ENCODE measurements around the gene DAPK3.

The DAPK3 gene

DNA sequence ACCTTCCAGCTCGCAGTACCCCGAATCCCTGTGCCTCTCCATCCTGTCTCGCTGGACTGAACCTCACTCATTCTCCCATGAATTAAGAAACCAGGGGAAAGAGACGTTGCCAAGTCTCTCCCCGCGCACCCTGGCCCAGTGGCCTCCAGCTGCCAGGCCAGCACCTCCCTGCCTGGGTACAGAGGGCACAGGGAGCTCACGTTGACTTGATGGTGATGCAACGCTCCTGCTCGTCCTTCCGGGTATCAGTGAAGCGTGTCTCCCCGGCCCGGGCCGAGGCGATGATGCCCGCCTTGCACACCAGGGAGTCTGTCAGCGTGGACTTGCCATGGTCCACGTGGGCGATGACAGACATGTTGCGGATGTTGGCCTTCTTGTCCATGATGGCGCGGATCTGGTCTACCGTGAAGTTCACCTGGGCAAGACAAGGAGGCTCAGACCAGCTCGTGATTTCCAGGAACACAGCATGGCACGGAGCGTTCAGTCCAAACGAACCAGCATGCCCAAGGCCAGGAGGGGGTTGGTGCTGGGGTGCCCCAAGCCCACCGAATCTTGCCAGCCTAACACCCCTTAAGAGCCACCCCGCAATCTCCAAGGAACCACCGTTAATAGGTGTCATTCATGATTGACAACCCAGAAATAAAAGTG is 13.2 kb upstream of the DAPK3 start:
- Histone ChIP-seq H4K8ac (ENCODE audit: low read depth, low read length) (no peak overlapping the region), H2BK12ac (ENCODE audit: low read length) (no peak overlapping the region), H3K4me3 (ENCODE audit: low read length in 2 of 2) (peak overlapping the region; percentile 98), H2BK120ac (ENCODE audit: low read depth, low read length) (no peak overlapping the region), H3K18ac (ENCODE audit: low read length) (no peak overlapping the region), H3K79me1 (ENCODE audit: low read depth, low read length) (peaks cover 34% of the 10 kb centered on the region), H3K9me3 (replicated peaks in 1 of 2; ENCODE audit: control insufficient read depth in 2 of 2, insufficient read depth in 1 of 2, low read depth in 1 of 2, low read length in 2 of 2) (no peaks in the 10 kb centered on the region), H3K9ac (ENCODE audit: low read depth, low read length, poor library complexity) (peak overlapping the region; percentile 92), H3K27me3 (ENCODE audit: control insufficient read depth in 3 of 3, insufficient read depth in 3 of 3, low read depth in 1 of 3, low read length in 3 of 3) (no peaks in the 10 kb centered on the region), H4K91ac (ENCODE audit: low read depth, low read length, poor library complexity) (no peak overlapping the region), H2AFZ (ENCODE audit: low read length) (no peak overlapping the region), H3K14ac (ENCODE audit: low read length) (no peak overlapping the region), H2BK15ac (ENCODE audit: low read length) (no peak overlapping the region), H2BK5ac (ENCODE audit: low read length) (no peak overlapping the region), H3K4ac (ENCODE audit: low read length) (no peak overlapping the region), H3K23ac (ENCODE audit: low read depth, low read length, poor library complexity) (peak overlapping the region; percentile 57), H2AK5ac (ENCODE audit: low read depth, low read length) (no peak overlapping the region), H3K4me2 (ENCODE audit: insufficient read depth, low read length, poor library complexity, severe bottlenecking) (peak overlapping the region; percentile 44), H3K27ac (replicated peaks; ENCODE audit: low read length) (no peak overlapping the region), H3K36me3 (replicated peaks in 1 of 2; ENCODE audit: control insufficient read depth in 2 of 2, insufficient read depth in 2 of 2, low read length in 2 of 2) (peaks cover 53 to 57% of the 10 kb centered on the region in 2 donors), H3K4me1 (ENCODE audit: control insufficient read depth in 2 of 2, insufficient read depth in 1 of 2, low read depth in 1 of 2, low read length in 2 of 2) (peaks cover 13 to 28% of the 10 kb centered on the region in 2 donors)
- DNase-seq (ENCODE audit: low spot score) = no peak
- WGBS, 2 donors (ENCODE audit: extremely low coverage in 2 of 2, insufficient read length in 2 of 2, insufficient replicate concordance in 1 of 2) = no CpG with 5 or more reads among the region's 30 CpGs

DNA sequence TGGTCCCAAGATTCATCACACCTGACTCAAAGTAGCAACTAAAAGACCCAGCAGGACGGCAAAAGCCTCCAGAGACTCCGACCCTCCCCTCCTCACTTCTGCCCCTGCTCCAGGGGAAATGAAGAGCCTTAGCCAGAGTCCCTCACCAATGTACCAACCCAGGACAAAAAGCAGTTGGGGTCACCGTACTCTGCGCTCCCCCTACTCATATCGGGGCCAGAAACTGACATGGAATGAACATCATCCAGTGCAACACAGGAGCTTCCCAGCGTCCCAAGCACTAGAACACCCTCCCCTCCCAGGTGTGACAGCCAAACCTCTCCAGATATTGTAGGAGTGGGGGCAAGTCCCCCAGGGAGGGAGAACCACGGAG is 12.6 kb upstream of the DAPK3 start:
- no peak overlapping the region for H2BK120ac ChIP-seq (ENCODE audit: low read depth, low read length)
- no peak overlapping the region for H2AK5ac ChIP-seq (ENCODE audit: low read depth, low read length)
- H2BK12ac ChIP-seq (ENCODE audit: low read length) = no peak overlapping the region
- no peak overlapping the region for H2AFZ ChIP-seq (ENCODE audit: low read length)
- no peaks in the 10 kb centered on the region for H3K27me3 ChIP-seq (ENCODE audit: control insufficient read depth in 3 of 3, insufficient read depth in 3 of 3, low read depth in 1 of 3, low read length in 3 of 3)
- no peak overlapping the region for H3K4ac ChIP-seq (ENCODE audit: low read length)
- H3K4me2 ChIP-seq (ENCODE audit: insufficient read depth, low read length, poor library complexity, severe bottlenecking) = no peak overlapping the region
- no peak overlapping the region for H4K91ac ChIP-seq (ENCODE audit: low read depth, low read length, poor library complexity)
- H3K18ac ChIP-seq (ENCODE audit: low read length) = no peak overlapping the region
- no peak overlapping the region for H2BK5ac ChIP-seq (ENCODE audit: low read length)
- peaks cover 56 to 61% of the 10 kb centered on the region in 2 donors for H3K36me3 ChIP-seq (replicated peaks in 1 of 2; ENCODE audit: control insufficient read depth in 2 of 2, insufficient read depth in 2 of 2, low read length in 2 of 2)
- no peak overlapping the region for H4K8ac ChIP-seq (ENCODE audit: low read depth, low read length)
- WGBS, 2 donors (ENCODE audit: extremely low coverage in 2 of 2, insufficient read length in 2 of 2, insufficient replicate concordance in 1 of 2) = no CpG with 5 or more reads among the region's 7 CpGs
- H3K4me3 ChIP-seq (ENCODE audit: low read length in 2 of 2) = peak overlapping the region in 1 of 2 donors; percentile 98
- H2BK15ac ChIP-seq (ENCODE audit: low read length) = no peak overlapping the region
- no peak overlapping the region for H3K14ac ChIP-seq (ENCODE audit: low read length)
- peaks cover 34% of the 10 kb centered on the region for H3K79me1 ChIP-seq (ENCODE audit: low read depth, low read length)
- H3K23ac ChIP-seq (ENCODE audit: low read depth, low read length, poor library complexity) = no peak overlapping the region
- peaks cover 13 to 28% of the 10 kb centered on the region in 2 donors for H3K4me1 ChIP-seq (ENCODE audit: control insufficient read depth in 2 of 2, insufficient read depth in 1 of 2, low read depth in 1 of 2, low read length in 2 of 2)
- H3K27ac ChIP-seq (replicated peaks; ENCODE audit: low read length) = no peak overlapping the region
- peak overlapping the region; percentile 92 for H3K9ac ChIP-seq (ENCODE audit: low read depth, low read length, poor library complexity)
- DNase-seq (ENCODE audit: low spot score) = no peak
- no peaks in the 10 kb centered on the region for H3K9me3 ChIP-seq (replicated peaks in 1 of 2; ENCODE audit: control insufficient read depth in 2 of 2, insufficient read depth in 1 of 2, low read depth in 1 of 2, low read length in 2 of 2)

DNA sequence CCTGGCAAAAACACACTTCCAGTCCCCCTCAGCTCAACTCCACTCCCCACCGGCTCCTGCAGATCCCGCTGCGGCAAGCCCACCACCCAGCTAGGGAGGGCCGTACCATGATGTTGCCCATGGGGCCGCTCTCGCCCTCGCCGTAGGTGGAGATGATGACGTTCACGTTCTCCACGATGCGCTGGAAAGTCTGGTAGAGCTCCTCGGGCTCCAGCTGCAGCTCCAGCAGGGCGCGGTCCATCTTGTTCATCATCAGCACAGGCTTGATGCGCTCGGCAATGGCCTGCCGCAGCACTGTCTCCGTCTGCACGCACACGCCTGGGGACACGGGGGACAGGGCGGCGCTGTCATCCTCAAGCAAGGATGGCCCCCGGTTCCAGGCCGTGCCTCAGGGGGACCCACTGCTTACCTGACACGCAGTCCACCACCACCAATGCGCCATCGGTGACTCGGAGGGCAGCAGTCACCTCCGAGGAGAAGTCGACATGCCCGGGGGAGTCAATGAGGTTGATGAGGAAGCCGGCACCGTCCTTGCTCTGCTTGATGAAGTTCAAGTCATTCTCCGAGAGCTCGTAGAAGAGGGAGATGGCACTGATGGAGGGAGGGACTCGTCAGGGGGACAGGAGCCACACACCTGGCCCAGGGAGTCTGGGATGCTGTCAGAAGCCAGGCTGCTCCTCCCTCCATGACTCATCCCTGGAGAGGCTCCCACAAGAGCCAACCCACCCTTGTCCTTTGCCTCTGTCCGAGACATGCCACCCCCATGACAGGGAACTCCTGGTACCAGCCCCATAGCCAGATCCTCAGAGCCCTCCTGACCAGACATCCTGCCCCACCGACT is 12.0 kb upstream of the DAPK3 start:
- Histone ChIP-seq H3K18ac (ENCODE audit: low read length) (no peak overlapping the region), H2BK120ac (ENCODE audit: low read depth, low read length) (no peak overlapping the region), H3K27ac (replicated peaks; ENCODE audit: low read length) (no peak overlapping the region), H4K8ac (ENCODE audit: low read depth, low read length) (peak overlapping the region; percentile 83), H3K27me3 (ENCODE audit: control insufficient read depth in 3 of 3, insufficient read depth in 3 of 3, low read depth in 1 of 3, low read length in 3 of 3) (no peaks in the 10 kb centered on the region), H3K36me3 (replicated peaks in 1 of 2; ENCODE audit: control insufficient read depth in 2 of 2, insufficient read depth in 2 of 2, low read length in 2 of 2) (peaks cover 61 to 66% of the 10 kb centered on the region in 2 donors), H3K9me3 (replicated peaks in 1 of 2; ENCODE audit: control insufficient read depth in 2 of 2, insufficient read depth in 1 of 2, low read depth in 1 of 2, low read length in 2 of 2) (no peaks in the 10 kb centered on the region), H3K4me2 (ENCODE audit: insufficient read depth, low read length, poor library complexity, severe bottlenecking) (no peak overlapping the region), H2AFZ (ENCODE audit: low read length) (no peak overlapping the region), H2AK5ac (ENCODE audit: low read depth, low read length) (no peak overlapping the region), H3K79me1 (ENCODE audit: low read depth, low read length) (peaks cover 34% of the 10 kb centered on the region), H3K23ac (ENCODE audit: low read depth, low read length, poor library complexity) (peak overlapping the region; percentile 80), H2BK5ac (ENCODE audit: low read length) (no peak overlapping the region), H4K91ac (ENCODE audit: low read depth, low read length, poor library complexity) (no peak overlapping the region), H3K4me1 (ENCODE audit: control insufficient read depth in 2 of 2, insufficient read depth in 1 of 2, low read depth in 1 of 2, low read length in 2 of 2) (peaks cover 13 to 28% of the 10 kb centered on the region in 2 donors), H3K9ac (ENCODE audit: low read depth, low read length, poor library complexity) (peak overlapping the region; percentile 72), H3K14ac (ENCODE audit: low read length) (no peak overlapping the region), H2BK12ac (ENCODE audit: low read length) (no peak overlapping the region), H3K4ac (ENCODE audit: low read length) (no peak overlapping the region), H2BK15ac (ENCODE audit: low read length) (no peak overlapping the region), H3K4me3 (ENCODE audit: low read length in 2 of 2) (peak overlapping the region; percentile 37 to 98)
- DNase-seq (ENCODE audit: low spot score) = no peak
- WGBS, 2 donors (ENCODE audit: extremely low coverage in 2 of 2, insufficient read length in 2 of 2, insufficient replicate concordance in 1 of 2) = no CpG with 5 or more reads among the region's 40 CpGs
